ENCODE measurements around the gene OR2T35. TPM values are rescaled to one million over a fixed set of nuclear protein-coding genes. Genes with fewer than 3 reads are reported as not detected.
A peak's percentile ranks its signal among the peaks of the same experiment; 100 is the strongest.

The OR2T35 gene
- total RNA-seq, 1 experiment from 2014 or later: not detected

GRCh38 chr1:248686815-248687214 lies 41.7 kb upstream of the OR2T35 start:
- DNase-seq (ENCODE audit: low read depth, low spot score) (no peak), ATAC-seq (peak; percentile 80)
- Histone ChIP-seq H3K9me2 (ENCODE audit: insufficient read depth) (no peaks in the 10 kb centered on the region), H3K4me2 (ENCODE audit: low read length) (no peak overlapping the region), H3K27ac (ENCODE audit: low read depth, low read length) (no peak overlapping the region), H2AFZ (ENCODE audit: low read depth, low read length, poor library complexity, severe bottlenecking) (no peak overlapping the region), H3K4me1 (ENCODE audit: control insufficient read depth in 1 of 2, insufficient read depth in 2 of 2, low read length in 2 of 2) (no peaks in the 10 kb centered on the region), H3K79me2 (ENCODE audit: insufficient read depth, low read length) (no peaks in the 10 kb centered on the region), H3K9me3 (ENCODE audit: control insufficient read depth in 1 of 2, insufficient read depth in 1 of 2, low read depth in 1 of 2, low read length in 2 of 2) (no peaks in the 10 kb centered on the region), H3K27me3 (ENCODE audit: insufficient read depth, low read length) (no peaks in the 10 kb centered on the region), H4K20me1 (ENCODE audit: insufficient read depth) (no peaks in the 10 kb centered on the region), H3K36me3 (ENCODE audit: control insufficient read depth in 1 of 2, insufficient read depth in 2 of 2, low read length in 2 of 2) (no peaks in the 10 kb centered on the region), H3K9ac (ENCODE audit: low read length) (no peak overlapping the region), H3K4me3 (replicated peaks in 1 of 2; ENCODE audit: low read depth in 1 of 2, low read length in 2 of 2) (no peak overlapping the region)
- CTCF ChIA-PET: no interaction called here
- POLR2A ChIA-PET: no interaction called here
- TF ChIP-seq, protein P1, sequence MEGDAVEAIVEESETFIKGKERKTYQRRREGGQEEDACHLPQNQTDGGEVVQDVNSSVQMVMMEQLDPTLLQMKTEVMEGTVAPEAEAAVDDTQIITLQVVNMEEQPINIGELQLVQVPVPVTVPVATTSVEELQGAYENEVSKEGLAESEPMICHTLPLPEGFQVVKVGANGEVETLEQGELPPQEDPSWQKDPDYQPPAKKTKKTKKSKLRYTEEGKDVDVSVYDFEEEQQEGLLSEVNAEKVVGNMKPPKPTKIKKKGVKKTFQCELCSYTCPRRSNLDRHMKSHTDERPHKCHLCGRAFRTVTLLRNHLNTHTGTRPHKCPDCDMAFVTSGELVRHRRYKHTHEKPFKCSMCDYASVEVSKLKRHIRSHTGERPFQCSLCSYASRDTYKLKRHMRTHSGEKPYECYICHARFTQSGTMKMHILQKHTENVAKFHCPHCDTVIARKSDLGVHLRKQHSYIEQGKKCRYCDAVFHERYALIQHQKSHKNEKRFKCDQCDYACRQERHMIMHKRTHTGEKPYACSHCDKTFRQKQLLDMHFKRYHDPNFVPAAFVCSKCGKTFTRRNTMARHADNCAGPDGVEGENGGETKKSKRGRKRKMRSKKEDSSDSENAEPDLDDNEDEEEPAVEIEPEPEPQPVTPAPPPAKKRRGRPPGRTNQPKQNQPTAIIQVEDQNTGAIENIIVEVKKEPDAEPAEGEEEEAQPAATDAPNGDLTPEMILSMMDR (IDR thresholded peaks at IDR 0.05 in 2 of 3, conservative IDR thresholded peaks at IDR 0.05 in 1 of 3; ENCODE audit: borderline replicate concordance in 1 of 3, insufficient read depth in 1 of 3, low read depth in 2 of 3, low read length in 2 of 3): peak in 2 of 3 experiments; percentile 35 to 39; a peak in 3 of 6 replicates
- TF ChIP-seq CBX3 (IDR thresholded peaks at IDR 0.05; ENCODE audit: low read depth) (no peak), RAD21 (IDR thresholded peaks at IDR 0.05; ENCODE audit: low read depth) (peak; percentile 51), ATF3 (IDR thresholded peaks at IDR 0.05) (no peak), EZH2 (IDR thresholded peaks at IDR 0.05) (no peak), POLR2AphosphoS5 (IDR thresholded peaks at IDR 0.05; ENCODE audit: low read depth, low read length) (no peak)
- intact Hi-C loops (cut with micrococcal nuclease): loop anchor here (5.0 kb wide), 1 partner anchor 65 kb away; no protein-coding TSS in a partner anchor
- RAD21 ChIA-PET (ENCODE audit: low non-redundant PET in 1 of 2, low total read pairs in 2 of 2, uncharacterized antibody in 2 of 2, unreplicated experiment in 2 of 2): no interaction called here
- BruUV-seq (replicated peaks): no TSS peak

GRCh38 chr1:248681651-248682050 lies 36.6 kb upstream of the OR2T35 start:
- BruUV-seq (replicated peaks): no TSS peak
- TF ChIP-seq CEBPB (IDR thresholded peaks at IDR 0.05; ENCODE audit: low read depth): no peak
- TF ChIP-seq, protein P2, sequence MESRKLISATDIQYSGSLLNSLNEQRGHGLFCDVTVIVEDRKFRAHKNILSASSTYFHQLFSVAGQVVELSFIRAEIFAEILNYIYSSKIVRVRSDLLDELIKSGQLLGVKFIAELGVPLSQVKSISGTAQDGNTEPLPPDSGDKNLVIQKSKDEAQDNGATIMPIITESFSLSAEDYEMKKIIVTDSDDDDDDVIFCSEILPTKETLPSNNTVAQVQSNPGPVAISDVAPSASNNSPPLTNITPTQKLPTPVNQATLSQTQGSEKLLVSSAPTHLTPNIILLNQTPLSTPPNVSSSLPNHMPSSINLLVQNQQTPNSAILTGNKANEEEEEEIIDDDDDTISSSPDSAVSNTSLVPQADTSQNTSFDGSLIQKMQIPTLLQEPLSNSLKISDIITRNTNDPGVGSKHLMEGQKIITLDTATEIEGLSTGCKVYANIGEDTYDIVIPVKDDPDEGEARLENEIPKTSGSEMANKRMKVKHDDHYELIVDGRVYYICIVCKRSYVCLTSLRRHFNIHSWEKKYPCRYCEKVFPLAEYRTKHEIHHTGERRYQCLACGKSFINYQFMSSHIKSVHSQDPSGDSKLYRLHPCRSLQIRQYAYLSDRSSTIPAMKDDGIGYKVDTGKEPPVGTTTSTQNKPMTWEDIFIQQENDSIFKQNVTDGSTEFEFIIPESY (IDR thresholded peaks at IDR 0.05; ENCODE audit: extremely low read depth, insufficient replicate concordance, low read length): no peak
- no peak for TF ChIP-seq ATF3 (IDR thresholded peaks at IDR 0.05)
- TF ChIP-seq, protein P3, sequence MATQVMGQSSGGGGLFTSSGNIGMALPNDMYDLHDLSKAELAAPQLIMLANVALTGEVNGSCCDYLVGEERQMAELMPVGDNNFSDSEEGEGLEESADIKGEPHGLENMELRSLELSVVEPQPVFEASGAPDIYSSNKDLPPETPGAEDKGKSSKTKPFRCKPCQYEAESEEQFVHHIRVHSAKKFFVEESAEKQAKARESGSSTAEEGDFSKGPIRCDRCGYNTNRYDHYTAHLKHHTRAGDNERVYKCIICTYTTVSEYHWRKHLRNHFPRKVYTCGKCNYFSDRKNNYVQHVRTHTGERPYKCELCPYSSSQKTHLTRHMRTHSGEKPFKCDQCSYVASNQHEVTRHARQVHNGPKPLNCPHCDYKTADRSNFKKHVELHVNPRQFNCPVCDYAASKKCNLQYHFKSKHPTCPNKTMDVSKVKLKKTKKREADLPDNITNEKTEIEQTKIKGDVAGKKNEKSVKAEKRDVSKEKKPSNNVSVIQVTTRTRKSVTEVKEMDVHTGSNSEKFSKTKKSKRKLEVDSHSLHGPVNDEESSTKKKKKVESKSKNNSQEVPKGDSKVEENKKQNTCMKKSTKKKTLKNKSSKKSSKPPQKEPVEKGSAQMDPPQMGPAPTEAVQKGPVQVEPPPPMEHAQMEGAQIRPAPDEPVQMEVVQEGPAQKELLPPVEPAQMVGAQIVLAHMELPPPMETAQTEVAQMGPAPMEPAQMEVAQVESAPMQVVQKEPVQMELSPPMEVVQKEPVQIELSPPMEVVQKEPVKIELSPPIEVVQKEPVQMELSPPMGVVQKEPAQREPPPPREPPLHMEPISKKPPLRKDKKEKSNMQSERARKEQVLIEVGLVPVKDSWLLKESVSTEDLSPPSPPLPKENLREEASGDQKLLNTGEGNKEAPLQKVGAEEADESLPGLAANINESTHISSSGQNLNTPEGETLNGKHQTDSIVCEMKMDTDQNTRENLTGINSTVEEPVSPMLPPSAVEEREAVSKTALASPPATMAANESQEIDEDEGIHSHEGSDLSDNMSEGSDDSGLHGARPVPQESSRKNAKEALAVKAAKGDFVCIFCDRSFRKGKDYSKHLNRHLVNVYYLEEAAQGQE (IDR thresholded peaks at IDR 0.05; ENCODE audit: low read depth): no peak
- TF ChIP-seq POLR2AphosphoS5 (IDR thresholded peaks at IDR 0.05; ENCODE audit: low read depth, low read length): no peak
- no peak for TF ChIP-seq YY1 (IDR thresholded peaks at IDR 0.05; ENCODE audit: extremely low read depth, insufficient replicate concordance, low read depth, low read length)
- TF ChIP-seq EZH2 (IDR thresholded peaks at IDR 0.05): no peak
- TF ChIP-seq POLR2A (IDR thresholded peaks at IDR 0.05; ENCODE audit: borderline replicate concordance, extremely low read depth, insufficient read depth, insufficient read length): no peak

More at GRCh38 chr1:248681651-248682050, 36.6 kb upstream of the OR2T35 start:
- POLR2A ChIA-PET: no interaction called here
- intact Hi-C loops (cut with micrococcal nuclease): no loop called here
- H3K9ac ChIP-seq (ENCODE audit: low read length): no peak overlapping the region
- no peaks in the 10 kb centered on the region; a peak in 1 of 4 replicates for H3K9me3 ChIP-seq (ENCODE audit: control insufficient read depth in 1 of 2, insufficient read depth in 1 of 2, low read depth in 1 of 2, low read length in 2 of 2)
- RAD21 ChIA-PET (ENCODE audit: low non-redundant PET in 1 of 2, low total read pairs in 2 of 2, uncharacterized antibody in 2 of 2, unreplicated experiment in 2 of 2): no interaction called here
- ATAC-seq (no peak), DNase-seq (ENCODE audit: low read depth, low spot score) (no peak)
- no peak overlapping the region for H3K4me3 ChIP-seq (replicated peaks in 1 of 2; ENCODE audit: low read depth in 1 of 2, low read length in 2 of 2)
- H4K20me1 ChIP-seq (ENCODE audit: insufficient read depth): no peaks in the 10 kb centered on the region
- no peak overlapping the region for H3K27ac ChIP-seq (ENCODE audit: low read depth, low read length)
- no peaks in the 10 kb centered on the region for H3K79me2 ChIP-seq (ENCODE audit: insufficient read depth, low read length)
- CTCF ChIA-PET: no interaction called here
- no peak overlapping the region for H2AFZ ChIP-seq (ENCODE audit: low read depth, low read length, poor library complexity, severe bottlenecking)
- H3K27me3 ChIP-seq (ENCODE audit: insufficient read depth, low read length): no peaks in the 10 kb centered on the region
- H3K4me2 ChIP-seq (ENCODE audit: low read length): no peak overlapping the region
- H3K4me1 ChIP-seq (ENCODE audit: control insufficient read depth in 1 of 2, insufficient read depth in 2 of 2, low read length in 2 of 2): no peaks in the 10 kb centered on the region
- no peaks in the 10 kb centered on the region for H3K9me2 ChIP-seq (ENCODE audit: insufficient read depth)
- no peaks in the 10 kb centered on the region for H3K36me3 ChIP-seq (ENCODE audit: control insufficient read depth in 1 of 2, insufficient read depth in 2 of 2, low read length in 2 of 2)
